MM.1S (cell line): ENCODE measurements around the gene KDM4B.

Source experiments
- DNase-seq: peaks from one replicate; pipeline ENCODE4 v3.0.0-alpha.2; 2015
- H2AFZ ChIP-seq: fragments of 300-600 bp; sonication (generic); 2 replicates; pipeline ENCODE4 v1.6.0; 2016; ENCODE audit warnings: antibody characterized with exemption, low read length
- H3F3A ChIP-seq: fragments of 300-600 bp; sonication (generic); 2 replicates; pipeline ENCODE4 v1.6.1; 2016; ENCODE audit warnings: mild to moderate bottlenecking, antibody characterized with exemption, low read length, moderate library complexity, mixed read lengths; ENCODE audit not compliant: insufficient read depth
- H3K27ac ChIP-seq: fragments of 300-600 bp; sonication (generic); 2 replicates; pipeline ENCODE4 v1.5.1; 2016; ENCODE audit warnings: mild to moderate bottlenecking, low read length
- H3K27me3 ChIP-seq: fragments of 300-600 bp; sonication (generic); replicated peaks from 2 replicates; pipeline ENCODE4 v1.6.0; 2016; ENCODE audit warnings: low read length; ENCODE audit not compliant: insufficient read depth
- H3K36me3 ChIP-seq: fragments of 300-600 bp; sonication (generic); replicated peaks from 2 replicates; pipeline ENCODE4 v1.6.1; 2016; ENCODE audit warnings: mild to moderate bottlenecking, low read length, mixed read lengths; ENCODE audit not compliant: insufficient read depth
- H3K4me1 ChIP-seq: fragments of 300-600 bp; sonication (generic); 2 replicates; pipeline ENCODE4 v1.6.1; 2016; ENCODE audit warnings: low read length, mixed read lengths
- H3K4me2 ChIP-seq: fragments of 300-600 bp; sonication (generic); 2 replicates; pipeline ENCODE4 v1.6.0; 2016; ENCODE audit warnings: low read depth, low read length
- H3K4me3 ChIP-seq: fragments of 300-600 bp; sonication (generic); 2 replicates; pipeline ENCODE4 v1.5.1; 2016; ENCODE audit warnings: low read length, mixed read lengths
- H3K79me2 ChIP-seq: fragments of 300-600 bp; sonication (generic); 2 replicates; pipeline ENCODE4 v1.6.1; 2016; ENCODE audit warnings: mixed run types, low read length, mixed read lengths
- H3K9ac ChIP-seq: fragments of 300-600 bp; sonication (generic); 2 replicates; pipeline ENCODE4 v1.6.1; 2016; ENCODE audit warnings: low read length, mixed read lengths
- H3K9me2 ChIP-seq: fragments of 300-600 bp; sonication (generic); replicated peaks from 2 replicates; pipeline ENCODE4 v1.6.1; 2016; ENCODE audit warnings: mild to moderate bottlenecking, low read length, mixed read lengths; ENCODE audit not compliant: insufficient read depth
- H3K9me3 ChIP-seq: fragments of 300-600 bp; sonication (generic); replicated peaks from 2 replicates; pipeline ENCODE4 v1.6.1; 2016; ENCODE audit warnings: mild to moderate bottlenecking, low read length, mixed read lengths; ENCODE audit not compliant: insufficient read depth
- H4K20me1 ChIP-seq: fragments of 300-600 bp; sonication (generic); 2 replicates; pipeline ENCODE4 v1.6.1; 2016; ENCODE audit warnings: mild to moderate bottlenecking, low read length, moderate library complexity, mixed read lengths; ENCODE audit not compliant: insufficient read depth
- CTCF ChIP-seq: fragments of 300-600 bp; sonication (generic); IDR thresholded peaks from 2 replicates; pipeline ENCODE4 v1.5.1; 2016; ENCODE audit warnings: antibody characterized with exemption, low read length, mixed read lengths
- EZH2 ChIP-seq: fragments of 300-600 bp; sonication (generic); optimal IDR thresholded peaks from 2 replicates; pipeline ENCODE3; 2017; ENCODE audit warnings: low read depth, mild to moderate bottlenecking, antibody characterized with exemption, low read length, mixed read lengths
- EZH2phosphoT487 ChIP-seq: fragments of 300-600 bp; sonication (generic); IDR thresholded peaks from 2 replicates; pipeline ENCODE4 v1.6.1; 2018; ENCODE audit warnings: antibody characterized with exemption, low read length

Gene KDM4B

DNA sequence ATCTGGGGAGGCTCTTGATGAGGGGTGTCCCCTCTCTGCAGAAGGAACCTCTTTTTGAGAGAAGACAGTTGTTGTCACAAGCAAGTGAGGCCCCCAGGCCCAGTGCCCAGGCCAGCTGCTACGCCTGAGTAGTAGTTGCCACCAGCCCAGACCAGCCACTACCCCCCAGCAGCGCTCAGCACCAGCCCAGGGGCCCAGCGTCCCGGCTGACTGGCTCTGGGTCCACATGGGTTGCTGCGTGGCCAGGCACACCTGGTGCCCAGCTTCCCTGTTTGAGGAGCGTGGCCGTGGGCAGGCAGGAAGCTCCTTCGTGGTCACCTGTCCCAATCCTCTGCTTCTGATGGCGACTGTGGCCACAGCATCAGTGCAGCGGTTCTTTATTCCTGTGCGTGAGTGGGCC lies 84.7 kb downstream of the KDM4B start:
- TF ChIP-seq EZH2phosphoT487 (no peak), EZH2 (no peak), CTCF (no peak)
- Histone ChIP-seq H3K4me2 (no peak overlapping the region), H3K4me3 (no peak overlapping the region), H3K27me3 (no peaks in the 10 kb centered on the region), H3K36me3 (no peaks in the 10 kb centered on the region), H3F3A (no peaks in the 10 kb centered on the region), H3K79me2 (no peaks in the 10 kb centered on the region), H2AFZ (no peak overlapping the region), H3K4me1 (no peaks in the 10 kb centered on the region), H3K27ac (no peak overlapping the region), H3K9ac (no peak overlapping the region), H3K9me2 (no peaks in the 10 kb centered on the region), H3K9me3 (no peaks in the 10 kb centered on the region), H4K20me1 (no peaks in the 10 kb centered on the region)
- DNase-seq, result no peak

- Histone ChIP-seq H3K4me3 (no peak overlapping the region), H2AFZ (no peak overlapping the region), H3K9me2 (no peaks in the 10 kb centered on the region), H4K20me1 (no peaks in the 10 kb centered on the region), H3K9me3 (no peaks in the 10 kb centered on the region), H3K4me1 (no peaks in the 10 kb centered on the region), H3K9ac (no peak overlapping the region), H3K79me2 (no peaks in the 10 kb centered on the region), H3F3A (no peaks in the 10 kb centered on the region), H3K27ac (no peak overlapping the region), H3K27me3 (no peaks in the 10 kb centered on the region), H3K4me2 (no peak overlapping the region), H3K36me3 (no peaks in the 10 kb centered on the region)
- TF ChIP-seq EZH2 (no peak), EZH2phosphoT487 (no peak), CTCF (no peak)
- DNase-seq, result no peak
Observed at GRCh38 chr19:5054551-5055456, 85.9 kb downstream of the KDM4B start.

DNA sequence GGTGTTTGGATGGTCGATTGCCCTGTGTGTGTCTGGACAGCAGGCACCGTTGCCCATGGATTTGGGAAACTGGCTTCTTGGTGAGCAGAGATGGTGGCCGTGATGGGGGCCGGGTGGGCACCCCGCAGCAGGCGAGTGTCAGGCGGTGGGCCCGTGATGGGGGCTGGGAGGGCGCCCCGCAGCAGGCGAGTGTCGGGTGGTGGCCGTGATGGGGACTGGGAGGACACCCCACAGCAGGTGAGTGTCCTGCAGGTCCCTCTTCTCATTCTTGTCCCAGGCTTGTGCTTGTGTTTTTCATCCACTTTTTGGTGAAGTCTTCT lies 86.5 kb downstream of the KDM4B start:
- H3K4me1 ChIP-seq, result no peaks in the 10 kb centered on the region
- H3K36me3 ChIP-seq, result no peaks in the 10 kb centered on the region
- no peaks in the 10 kb centered on the region for H3K9me3 ChIP-seq
- no peak overlapping the region for H3K27ac ChIP-seq
- no peak for TF ChIP-seq EZH2
- no peak for TF ChIP-seq CTCF
- TF ChIP-seq EZH2phosphoT487, result no peak
- H3F3A ChIP-seq, result no peaks in the 10 kb centered on the region
- H3K4me3 ChIP-seq, result no peak overlapping the region
- H3K9me2 ChIP-seq, result no peaks in the 10 kb centered on the region
- H3K27me3 ChIP-seq, result no peaks in the 10 kb centered on the region
- H2AFZ ChIP-seq, result no peak overlapping the region
- no peak for DNase-seq
- no peaks in the 10 kb centered on the region for H4K20me1 ChIP-seq
- H3K9ac ChIP-seq, result no peak overlapping the region
- no peak overlapping the region for H3K4me2 ChIP-seq
- no peaks in the 10 kb centered on the region for H3K79me2 ChIP-seq
